HEK293T (cell line): ENCODE results near the gene LARGE2.

Experiments
- CTCF ChIA-PET: fragments of 350-600 bp; formaldehyde crosslinking; extraction: SDS; loops from one replicate; lab custom pipeline; 2021; ENCODE audit warnings: antibody characterized with exemption, inconsistent platforms; lab: Yijun Ruan, JAX
- POLR2A ChIA-PET: fragments of 350-600 bp; formaldehyde crosslinking; extraction: SDS; loops from one replicate; lab custom pipeline; 2020; ENCODE audit warnings: antibody characterized with exemption, inconsistent platforms; lab: Yijun Ruan, JAX
- DNase-seq: peaks from one replicate; pipeline ENCODE4 v3.0.0; 2012; ENCODE audit warnings: mixed read lengths; ENCODE audit errors: extremely low spot score
- ARNT ChIP-seq: fragments of 450-650 bp; IDR thresholded peaks from 2 replicates; pipeline ENCODE4 v1.6.1; 2017; ENCODE audit warnings: mild to moderate bottlenecking
- BHLHE40 ChIP-seq: fragments of 450-650 bp; IDR thresholded peaks from 2 replicates; pipeline ENCODE4 v1.6.1; 2016; ENCODE audit warnings: mild to moderate bottlenecking, moderate library complexity, borderline replicate concordance
- CTBP1 ChIP-seq: fragments of 450-650 bp; IDR thresholded peaks from 2 replicates; pipeline ENCODE4 v1.6.1; 2016; ENCODE audit warnings: borderline replicate concordance
- ELF4 ChIP-seq: fragments of 450-650 bp; IDR thresholded peaks from 2 replicates; pipeline ENCODE4 v1.6.1; 2017; ENCODE audit warnings: antibody characterized with exemption
- FOXA1 ChIP-seq: fragments of 450-650 bp; IDR thresholded peaks from 2 replicates; pipeline ENCODE4 v1.6.1; 2016; ENCODE audit warnings: mild to moderate bottlenecking
- FOXK2 ChIP-seq: fragments of 450-650 bp; IDR thresholded peaks from 2 replicates; pipeline ENCODE4 v1.6.1; 2016; ENCODE audit warnings: mild to moderate bottlenecking
- FOXM1 ChIP-seq: fragments of 450-650 bp; IDR thresholded peaks from 2 replicates; pipeline ENCODE4 v1.6.1; 2017; ENCODE audit warnings: mild to moderate bottlenecking, borderline replicate concordance
- HDGF ChIP-seq: fragments of 450-650 bp; IDR thresholded peaks from 2 replicates; pipeline ENCODE4 v1.6.1; 2017; ENCODE audit warnings: antibody characterized with exemption, borderline replicate concordance
- L3MBTL2 ChIP-seq: fragments of 450-650 bp; conservative IDR thresholded peaks from 2 replicates; pipeline ENCODE4 v1.6.1; 2016; ENCODE audit warnings: mild to moderate bottlenecking
- LEF1 ChIP-seq: fragments of 450-650 bp; IDR thresholded peaks from 2 replicates; pipeline ENCODE4 v1.6.1; 2017; ENCODE audit warnings: mild to moderate bottlenecking, borderline replicate concordance
- NFRKB ChIP-seq: fragments of 450-650 bp; IDR thresholded peaks from 2 replicates; pipeline ENCODE4 v1.6.1; 2016; ENCODE audit warnings: mild to moderate bottlenecking, moderate library complexity
- SP1 ChIP-seq: fragments of 450-650 bp; IDR thresholded peaks from 2 replicates; pipeline ENCODE4 v1.6.1; 2017
- SUZ12 ChIP-seq: fragments of 450-650 bp; IDR thresholded peaks from 2 replicates; pipeline ENCODE4 v1.6.1; 2016; ENCODE audit warnings: mild to moderate bottlenecking
- TARDBP ChIP-seq: fragments of 450-650 bp; IDR thresholded peaks from 2 replicates; pipeline ENCODE4 v1.6.1; 2016
- ZNF384 ChIP-seq: fragments of 450-650 bp; IDR thresholded peaks from 2 replicates; pipeline ENCODE4 v1.6.1; 2016
- TF ChIP-seq, protein P1 (sequence below): fragments of 450-650 bp; IDR thresholded peaks from 2 replicates; pipeline ENCODE4 v1.6.1; 2016

The LARGE2 gene

DNA sequence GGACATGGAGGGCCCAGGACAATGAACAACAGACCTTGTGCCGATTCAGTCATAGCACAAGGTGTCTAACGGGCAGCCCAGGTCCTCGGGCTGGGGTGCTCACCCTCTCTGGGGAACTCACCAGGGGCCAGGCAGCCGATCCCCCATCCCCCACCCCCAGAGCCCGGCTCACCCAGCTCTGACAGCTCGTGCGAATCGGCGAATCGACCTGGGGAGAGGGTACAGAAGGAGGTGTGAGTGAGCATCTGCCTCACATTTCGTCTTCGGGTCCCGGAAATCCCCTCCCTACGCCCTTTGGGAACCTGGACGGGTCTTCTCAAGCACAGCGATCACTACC is 5.2 kb upstream of the LARGE2 start:
- DNase-seq = no peak
- ChIA-PET POLR2A (interaction anchor here (1.0 to 1.4 kb wide), 3 partner anchors 8 to 16 kb away, joined by 3 to 5 read pairs (median 4); no protein-coding TSS in a partner anchor), CTCF (no interaction called here)
- TF ChIP-seq, protein P1, sequence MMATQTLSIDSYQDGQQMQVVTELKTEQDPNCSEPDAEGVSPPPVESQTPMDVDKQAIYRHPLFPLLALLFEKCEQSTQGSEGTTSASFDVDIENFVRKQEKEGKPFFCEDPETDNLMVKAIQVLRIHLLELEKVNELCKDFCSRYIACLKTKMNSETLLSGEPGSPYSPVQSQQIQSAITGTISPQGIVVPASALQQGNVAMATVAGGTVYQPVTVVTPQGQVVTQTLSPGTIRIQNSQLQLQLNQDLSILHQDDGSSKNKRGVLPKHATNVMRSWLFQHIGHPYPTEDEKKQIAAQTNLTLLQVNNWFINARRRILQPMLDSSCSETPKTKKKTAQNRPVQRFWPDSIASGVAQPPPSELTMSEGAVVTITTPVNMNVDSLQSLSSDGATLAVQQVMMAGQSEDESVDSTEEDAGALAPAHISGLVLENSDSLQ = no peak
- TF ChIP-seq FOXA1 = no peak
- TF ChIP-seq NFRKB = no peak
- TF ChIP-seq SUZ12 = no peak
- TF ChIP-seq ARNT = no peak
- TF ChIP-seq FOXK2 = no peak

DNA sequence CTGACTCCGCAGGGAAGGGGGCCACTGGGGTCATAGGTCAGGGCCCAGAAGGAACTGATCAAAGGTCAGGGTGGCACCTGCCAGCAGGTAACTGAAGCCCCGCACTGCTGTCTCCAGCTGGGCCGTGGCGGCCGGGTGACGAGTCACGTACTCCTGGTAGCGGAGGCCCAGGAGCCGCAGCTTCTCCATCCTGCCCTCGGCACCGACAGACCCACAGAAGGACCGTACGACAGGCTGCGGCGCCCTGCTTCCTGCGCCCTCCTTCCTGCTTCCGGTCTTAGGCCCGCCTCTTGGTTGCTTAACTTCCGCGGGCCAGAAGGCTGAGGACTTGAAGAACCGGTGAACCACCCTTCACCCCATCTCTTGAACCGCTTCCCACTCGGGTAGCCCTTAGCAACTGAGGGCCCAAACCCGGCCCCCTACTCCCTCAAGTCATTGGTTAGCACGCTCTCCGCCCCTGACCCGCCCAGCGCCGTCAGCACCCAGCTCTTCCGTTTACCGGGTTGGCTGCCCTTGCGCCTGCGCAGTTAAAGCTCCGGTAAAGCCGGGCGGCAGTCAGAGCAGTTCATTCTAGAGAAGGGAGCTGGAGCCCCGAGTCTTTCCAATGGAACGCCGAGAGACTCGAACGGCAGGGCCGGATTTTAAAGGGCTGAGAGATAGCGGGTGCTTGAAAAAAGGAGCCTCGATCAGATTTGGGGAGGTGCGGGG is 4.7 kb upstream of the LARGE2 start, which contains the start of gene PEX16:
TSS of gene PEX16 (minus strand) at position 255 of the 708 bp plus-strand sequence. CDS start at position 189, 66 bp downstream.
- DNase-seq = peak; percentile 94
- POLR2A ChIA-PET = interaction anchor here (0.9 to 1.4 kb wide), 7 partner anchors 9 to 360 kb away, joined by 3 to 7 read pairs (median 4); no protein-coding TSS in a partner anchor
- CTCF ChIA-PET = no interaction called here
- peak; percentile 88 for TF ChIP-seq ELF4
- TF ChIP-seq FOXA1 = no peak

DNA sequence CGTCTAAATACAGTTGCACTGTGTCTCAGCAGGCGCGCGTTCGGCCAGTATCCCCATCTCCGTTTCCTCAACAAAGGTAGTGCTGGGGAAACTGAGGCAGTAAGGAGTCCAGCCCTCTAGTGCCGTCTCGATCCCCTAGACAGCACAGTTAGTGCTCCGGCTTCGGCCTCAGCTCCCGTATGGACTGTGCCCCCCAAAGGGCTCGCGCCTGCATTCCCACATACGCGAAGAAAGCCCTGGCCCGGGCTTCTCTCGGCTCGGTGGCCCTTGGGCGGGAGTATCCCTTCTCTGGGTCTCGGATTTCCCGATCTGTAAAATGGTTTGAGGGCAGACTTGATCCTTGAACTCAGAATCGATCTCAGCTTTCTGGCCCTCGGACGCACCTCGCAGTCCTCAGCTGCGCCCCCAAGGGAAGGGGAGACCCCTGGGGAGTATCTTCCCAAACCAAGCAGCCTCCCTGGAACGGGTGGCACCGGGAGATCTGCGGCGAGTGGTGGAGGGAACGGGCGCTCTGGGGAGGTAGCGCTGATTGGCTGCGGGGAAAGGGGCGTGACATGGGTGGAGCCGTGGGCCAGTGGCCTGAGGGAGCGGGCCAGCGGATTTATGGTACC is 4.0 kb upstream of the LARGE2 start:
- POLR2A ChIA-PET = interaction anchor here (0.9 to 1.3 kb wide), 5 partner anchors 9 to 359 kb away, joined by 3 to 7 read pairs (median 4); no protein-coding TSS in a partner anchor
- TF ChIP-seq, protein P1 = peak; percentile 62
- TF ChIP-seq ZNF384 (no peak), L3MBTL2 (peak; percentile 38; the same call in 1 of the 2 replicates)
- CTCF ChIA-PET = no interaction called here
- peak; percentile 83 for DNase-seq

DNA sequence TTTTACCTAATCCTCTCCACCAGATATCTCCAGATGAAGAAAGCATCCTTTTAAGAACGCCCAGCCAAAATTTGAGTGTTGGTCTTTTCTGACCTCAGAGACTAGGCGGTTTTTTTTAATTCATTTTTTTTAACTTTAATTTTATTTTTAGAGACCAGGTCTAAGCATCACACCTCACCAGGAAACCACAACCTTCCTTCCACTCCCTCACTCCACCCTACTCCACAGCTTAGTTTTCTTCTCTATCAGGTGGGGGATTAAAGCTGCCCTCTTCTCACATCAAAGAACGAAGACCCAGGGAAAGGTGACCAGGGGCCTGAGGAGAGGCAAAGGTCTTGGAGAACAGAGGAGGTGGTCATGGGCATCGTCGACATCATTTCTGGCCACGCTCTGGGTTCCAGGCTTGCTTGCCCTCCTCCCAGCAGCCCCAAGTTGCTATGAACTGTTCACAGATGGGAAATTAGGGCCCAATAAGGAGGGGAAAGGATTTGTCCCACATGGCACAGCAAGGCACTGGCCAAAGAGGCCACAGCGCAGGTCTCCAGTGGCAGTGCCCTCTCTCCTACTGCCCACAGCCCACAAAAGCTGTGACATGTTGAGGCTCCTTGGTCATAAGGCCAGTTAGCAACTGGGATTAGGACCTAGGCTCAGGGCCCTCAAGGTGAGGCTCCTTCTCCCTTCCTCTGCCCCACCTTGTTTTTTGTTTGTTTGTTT is 3.3 kb upstream of the LARGE2 start:
- TF ChIP-seq FOXA1 (no peak), SP1 (no peak), HDGF (no peak), BHLHE40 (no peak), FOXM1 (no peak), SUZ12 (no peak), FOXK2 (no peak), NFRKB (no peak), CTBP1 (no peak), TARDBP (no peak), ZNF384 (no peak)
- TF ChIP-seq, protein P1 = no peak; the same call in 1 of the 2 replicates
- ChIA-PET CTCF (no interaction called here), POLR2A (interaction anchor here (1.3 kb wide), 1 partner anchor 8 kb away, joined by 7 read pairs; no protein-coding TSS in a partner anchor)

DNA sequence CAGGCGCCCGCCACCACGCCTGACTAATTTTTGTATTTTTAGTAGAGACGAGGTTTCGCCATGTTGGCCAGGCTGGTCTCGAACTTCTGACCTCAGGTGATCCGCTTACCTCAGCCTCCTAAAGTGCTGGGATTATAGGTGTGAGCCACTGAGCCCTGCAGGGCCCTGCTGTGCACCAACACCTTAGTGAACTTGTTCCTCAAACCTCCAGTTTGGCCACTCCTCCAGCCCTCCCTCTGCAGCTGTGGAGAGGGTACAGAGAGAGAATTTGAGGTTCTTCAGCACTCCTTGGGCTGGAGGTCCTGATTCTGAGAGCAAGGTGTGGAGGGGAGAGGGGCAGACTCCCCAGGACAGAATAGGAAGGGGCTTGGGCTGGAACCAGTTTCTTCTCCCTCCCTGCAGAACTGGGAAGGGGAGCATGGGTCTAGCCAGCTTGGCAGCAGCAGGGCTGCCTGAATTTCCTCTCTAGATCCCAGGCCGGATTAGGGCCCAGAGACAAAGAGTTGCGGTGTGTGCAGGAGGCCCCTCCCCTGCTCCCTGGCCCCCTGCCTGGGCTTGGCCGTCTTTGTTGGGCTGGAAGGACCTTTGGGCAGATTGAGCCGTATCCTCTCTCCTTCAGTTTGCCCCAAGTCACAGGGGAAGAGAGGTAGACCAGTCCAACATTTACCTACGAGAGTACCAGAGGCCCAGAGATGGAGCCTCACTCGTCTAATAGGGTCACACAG is 2.5 kb upstream of the LARGE2 start:
- no peak for DNase-seq
- CTCF ChIA-PET = no interaction called here
- POLR2A ChIA-PET = no interaction called here
- no peak for TF ChIP-seq SP1

More for the DNA sequence above, 3.3 kb upstream of the LARGE2 start:
- no peak for DNase-seq

DNA sequence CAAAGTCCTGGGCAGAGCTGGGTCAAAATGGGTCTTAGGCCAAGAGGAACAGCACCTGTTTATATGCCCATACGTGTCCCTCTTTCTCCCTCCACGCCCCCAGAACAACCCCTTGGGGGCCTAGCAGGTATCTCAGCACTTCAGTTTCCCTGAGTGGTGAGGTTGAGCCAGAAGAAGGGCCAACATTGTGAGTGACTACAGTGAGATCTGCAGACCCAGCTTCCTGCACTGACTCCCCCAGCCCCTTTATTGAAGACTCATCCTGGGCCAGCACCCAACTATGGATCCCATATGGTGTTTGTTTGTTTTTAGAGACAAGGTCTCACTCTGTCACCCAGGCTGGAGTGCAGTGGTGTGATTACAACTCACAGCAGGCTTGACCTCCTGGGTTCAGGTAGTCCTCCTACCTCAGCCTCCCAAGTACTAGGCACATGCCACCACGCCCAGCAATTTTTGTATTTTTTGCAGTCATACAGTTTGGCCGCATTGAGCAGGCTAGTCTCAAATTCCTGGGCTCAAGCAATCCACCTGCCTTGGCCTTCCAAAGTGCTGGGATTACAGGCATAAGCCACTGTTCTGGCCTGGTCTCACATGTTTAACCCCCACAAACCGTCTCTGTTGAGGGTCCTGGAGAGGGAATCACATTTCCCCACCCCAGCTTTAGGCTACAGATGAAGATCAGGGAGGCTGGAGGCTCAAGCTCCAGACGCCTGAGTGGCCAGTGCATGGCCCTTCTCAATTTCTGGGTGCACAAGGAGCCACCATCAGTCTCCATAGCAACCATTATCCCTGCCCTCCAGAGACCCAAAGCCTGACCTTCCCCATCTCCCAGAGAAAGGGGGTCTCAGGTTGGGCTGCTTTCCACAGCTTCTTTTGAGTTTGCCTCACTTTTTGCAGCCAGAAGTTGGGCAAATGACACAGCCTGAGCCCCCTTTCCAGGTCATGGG is 1.7 kb upstream of the LARGE2 start:
- TF ChIP-seq LEF1 (no peak), NFRKB (no peak), FOXK2 (no peak), ZNF384 (no peak), BHLHE40 (no peak), SP1 (no peak), FOXM1 (no peak), CTBP1 (no peak), L3MBTL2 (no peak), SUZ12 (no peak)
- TF ChIP-seq, protein P1 = no peak
- POLR2A ChIA-PET = no interaction called here
- CTCF ChIA-PET = no interaction called here
- no peak for DNase-seq
